Endometrial microvascular endothelial cells (primary cell): ENCODE results near the gene TMEM132C. TPM values are rescaled to one million over a fixed set of nuclear protein-coding genes. Genes with fewer than 3 reads are reported as not detected.

Experiments used
- in situ Hi-C: cut with HindIII; loops from 2 replicates; pipeline ENCODE4 v1.10.0; 2017; ENCODE audit warnings: low sequenced_read_pairs, low pct_unique_long_range_greater_than_20kb; ENCODE audit errors: inconsistent ontology term
- total RNA-seq: library from RNA; depleted of rRNA; stranded (reverse); fragments of >200 nt; gene quantifications from one replicate; pipeline ENCODE4 v1.2.3, GENCODE V29; 2015; ENCODE audit errors: inconsistent ontology term

The TMEM132C gene
- total RNA-seq, 1 donor from 2014 or later = not detected

GRCh38 chr12:128387811-128388422, 120.9 kb downstream of the TMEM132C start:
- in situ Hi-C loops = no loop called here

GRCh38 chr12:128388461-128389000, 121.6 kb downstream of the TMEM132C start:
- in situ Hi-C loops = no loop called here

- in situ Hi-C loops = no loop called here
These were observed 126.4 kb downstream of the TMEM132C start for GRCh38 chr12:128393346-128393745.

- in situ Hi-C loops = no loop called here
These were observed 127.2 kb downstream of the TMEM132C start for GRCh38 chr12:128394137-128394536.

- in situ Hi-C loops = no loop called here
These were observed 132.3 kb downstream of the TMEM132C start for GRCh38 chr12:128399253-128399652.

GRCh38 chr12:128402486-128403243, 135.7 kb downstream of the TMEM132C start:
- in situ Hi-C loops = no loop called here

GRCh38 chr12:128408669-128409068, 141.7 kb downstream of the TMEM132C start:
- in situ Hi-C loops = no loop called here

GRCh38 chr12:128415036-128415560, 148.1 kb downstream of the TMEM132C start:
- in situ Hi-C loops = no loop called here

GRCh38 chr12:128418944-128419343, 152.0 kb downstream of the TMEM132C start:
- in situ Hi-C loops = no loop called here

GRCh38 chr12:128420163-128420562, 153.2 kb downstream of the TMEM132C start:
- in situ Hi-C loops = no loop called here

- in situ Hi-C loops = no loop called here
These were observed 154.4 kb downstream of the TMEM132C start for GRCh38 chr12:128421375-128421774.

GRCh38 chr12:128423205-128423604, 156.2 kb downstream of the TMEM132C start:
- in situ Hi-C loops = no loop called here

GRCh38 chr12:128424931-128425431, 158.0 kb downstream of the TMEM132C start:
- in situ Hi-C loops = no loop called here

GRCh38 chr12:128425666-128426331, 158.8 kb downstream of the TMEM132C start:
- in situ Hi-C loops = no loop called here

- in situ Hi-C loops = no loop called here
These were observed 159.5 kb downstream of the TMEM132C start for GRCh38 chr12:128426511-128426910.

GRCh38 chr12:128439796-128440195, 172.8 kb downstream of the TMEM132C start:
- in situ Hi-C loops = no loop called here

- in situ Hi-C loops = no loop called here
These were observed 175.1 kb downstream of the TMEM132C start for GRCh38 chr12:128442096-128442495.

- in situ Hi-C loops = no loop called here
These were observed 177.6 kb downstream of the TMEM132C start for GRCh38 chr12:128444598-128444997.

- in situ Hi-C loops = no loop called here
These were observed 178.6 kb downstream of the TMEM132C start for GRCh38 chr12:128445415-128446127.
